ENCODE results near the gene RNF213.
"Not testable (repeated sequence)": the region's sequence is repeated elsewhere in the genome, so short reads cannot be mapped to it uniquely, and the experiment has no call there.

The RNF213 gene

GRCh38 chr17:80388175-80388574, 127.5 kb downstream of the RNF213 start:
- DNase-seq (ENCODE audit: low read depth in 2 of 3, low spot score in 2 of 3), result no peak

GRCh38 chr17:80388601-80389000, 127.9 kb downstream of the RNF213 start:
- DNase-seq (ENCODE audit: low read depth in 2 of 3, low spot score in 2 of 3), result no peak

- no peak for DNase-seq (ENCODE audit: low read depth in 2 of 3, low spot score in 2 of 3)
These were observed 128.7 kb downstream of the RNF213 start for GRCh38 chr17:80389011-80389995.

- no peak for DNase-seq (ENCODE audit: low read depth in 2 of 3, low spot score in 2 of 3)
These were observed 132.7 kb downstream of the RNF213 start for GRCh38 chr17:80393241-80393890.

- no peak for DNase-seq (ENCODE audit: low read depth in 2 of 3, low spot score in 2 of 3)
These were observed 133.3 kb downstream of the RNF213 start for GRCh38 chr17:80393961-80394360.

- no peak for DNase-seq (ENCODE audit: low read depth in 2 of 3, low spot score in 2 of 3)
These were observed 134.1 kb downstream of the RNF213 start for GRCh38 chr17:80394629-80395216.

- no peak for DNase-seq (ENCODE audit: low read depth in 2 of 3, low spot score in 2 of 3)
These were observed 134.9 kb downstream of the RNF213 start for GRCh38 chr17:80395402-80396151.

GRCh38 chr17:80396157-80397033, 135.7 kb downstream of the RNF213 start:
- DNase-seq (ENCODE audit: low read depth in 2 of 3, low spot score in 2 of 3), result no peak

GRCh38 chr17:80397034-80397387, 136.4 kb downstream of the RNF213 start:
- no peak for DNase-seq (ENCODE audit: low read depth in 2 of 3, low spot score in 2 of 3)

- no peak for DNase-seq (ENCODE audit: low read depth in 2 of 3, low spot score in 2 of 3)
These were observed 137.0 kb downstream of the RNF213 start for GRCh38 chr17:80397686-80398085.

GRCh38 chr17:80401086-80401485, 140.4 kb downstream of the RNF213 start:
- DNase-seq (ENCODE audit: low read depth in 2 of 3, low spot score in 2 of 3), result not testable (repeated sequence)

- DNase-seq (ENCODE audit: low read depth in 2 of 3, low spot score in 2 of 3), result not testable (repeated sequence)
These were observed 141.4 kb downstream of the RNF213 start for GRCh38 chr17:80402102-80402501.

- no peak for DNase-seq (ENCODE audit: low read depth in 2 of 3, low spot score in 2 of 3)
These were observed 142.3 kb downstream of the RNF213 start for GRCh38 chr17:80402959-80403358.

- DNase-seq (ENCODE audit: low read depth in 2 of 3, low spot score in 2 of 3), result no peak
These were observed 145.5 kb downstream of the RNF213 start for GRCh38 chr17:80406146-80406545.

GRCh38 chr17:80407917-80408316, 147.3 kb downstream of the RNF213 start:
- not testable (repeated sequence) for DNase-seq (ENCODE audit: low read depth in 2 of 3, low spot score in 2 of 3)

GRCh38 chr17:80408872-80409271, 148.2 kb downstream of the RNF213 start:
- DNase-seq (ENCODE audit: low read depth in 2 of 3, low spot score in 2 of 3), result no peak

- DNase-seq (ENCODE audit: low read depth in 2 of 3, low spot score in 2 of 3), result no peak
These were observed 149.0 kb downstream of the RNF213 start for GRCh38 chr17:80409626-80410025.

GRCh38 chr17:80410441-80411087, 149.9 kb downstream of the RNF213 start:
- DNase-seq (ENCODE audit: low read depth in 2 of 3, low spot score in 2 of 3), result not testable (repeated sequence)

- DNase-seq (ENCODE audit: low read depth in 2 of 3, low spot score in 2 of 3), result no peak
These were observed 153.3 kb downstream of the RNF213 start for GRCh38 chr17:80413771-80414507.

Measured in activated CD8-positive, alpha-beta memory T cell treated with anti-CD3 and anti-CD28 coated beads for 48 hours (primary cell).